Activated CD4-positive, CD25-positive, alpha-beta regulatory T cell treated with anti-CD3 and anti-CD28 coated beads, Interleukin-2, amount 50 U/mL, for 72 hours (primary cell): ENCODE measurements around the gene PTPRO.

Experiments used
- DNase-seq: peaks from one replicate; pipeline ENCODE4 v3.0.0; 2021

Gene PTPRO

GRCh38 chr12:15355766-15356165 lies 33.5 kb downstream of the PTPRO start:
- no peak for DNase-seq

GRCh38 chr12:15356951-15357364 lies 34.6 kb downstream of the PTPRO start:
- no peak for DNase-seq

GRCh38 chr12:15364221-15365160 lies 42.2 kb downstream of the PTPRO start:
- DNase-seq, result no peak

GRCh38 chr12:15368812-15369211 lies 46.5 kb downstream of the PTPRO start:
- no peak for DNase-seq

- no peak for DNase-seq
These were observed 50.0 kb downstream of the PTPRO start for GRCh38 chr12:15372352-15372751.

GRCh38 chr12:15387772-15388171 lies 65.5 kb downstream of the PTPRO start:
- DNase-seq, result no peak

- no peak for DNase-seq
These were observed 67.3 kb downstream of the PTPRO start for GRCh38 chr12:15389561-15389960.

GRCh38 chr12:15393037-15393436 lies 70.7 kb downstream of the PTPRO start:
- no peak for DNase-seq

- DNase-seq, result no peak
These were observed 71.7 kb downstream of the PTPRO start for GRCh38 chr12:15393995-15394394.

- DNase-seq, result no peak
These were observed 82.2 kb downstream of the PTPRO start for GRCh38 chr12:15404485-15404884.

- no peak for DNase-seq
These were observed 83.3 kb downstream of the PTPRO start for GRCh38 chr12:15405606-15406005.

- DNase-seq, result no peak
These were observed 84.7 kb downstream of the PTPRO start for GRCh38 chr12:15407025-15407424.

GRCh38 chr12:15411842-15412241 lies 89.5 kb downstream of the PTPRO start:
- no peak for DNase-seq

- no peak for DNase-seq
These were observed 95.4 kb downstream of the PTPRO start for GRCh38 chr12:15417691-15418090.

- no peak for DNase-seq
These were observed 101.3 kb downstream of the PTPRO start for GRCh38 chr12:15423629-15424028.

- DNase-seq, result no peak
These were observed 105.6 kb downstream of the PTPRO start for GRCh38 chr12:15427913-15428312.

GRCh38 chr12:15428632-15429031 lies 106.3 kb downstream of the PTPRO start:
- no peak for DNase-seq

- no peak for DNase-seq
These were observed 107.0 kb downstream of the PTPRO start for GRCh38 chr12:15429262-15429661.

GRCh38 chr12:15435597-15435996 lies 113.3 kb downstream of the PTPRO start:
- DNase-seq, result no peak

- no peak for DNase-seq
These were observed 117.2 kb downstream of the PTPRO start for GRCh38 chr12:15439459-15439858.

- no peak for DNase-seq
These were observed 120.7 kb downstream of the PTPRO start for GRCh38 chr12:15443050-15443449.

- no peak for DNase-seq
These were observed 121.3 kb downstream of the PTPRO start for GRCh38 chr12:15443611-15444010.

- DNase-seq, result no peak
These were observed 122.2 kb downstream of the PTPRO start for GRCh38 chr12:15444523-15444922.

GRCh38 chr12:15446807-15447206 lies 124.5 kb downstream of the PTPRO start:
- no peak for DNase-seq

- no peak for DNase-seq
These were observed 131.3 kb downstream of the PTPRO start for GRCh38 chr12:15453613-15454012.
